Activated CD4-positive, alpha-beta T cell treated with anti-CD3 and anti-CD28 coated beads for 4 hours (primary cell): Measurements from ENCODE around the gene CCDC186.

Experiments used
- DNase-seq, 2 donors: peaks; one replicate each; pipeline ENCODE4 v3.0.0-alpha.2; 2020

The CCDC186 gene

GRCh38 chr10:114173921-114174694 lies at the start of gene CCDC186:
Gene CCDC186, minus strand, starts transcription at chr10:114174203. Its CDS starts 10,935 bp downstream, at chr10:114163268.
- DNase-seq = peak; percentile 98 to 99

GRCh38 chr10:114223066-114223465 lies 49.1 kb upstream of the CCDC186 start:
- DNase-seq = no peak

- no peak for DNase-seq
Measured at GRCh38 chr10:114221235-114221634, 47.2 kb upstream of the CCDC186 start.

- DNase-seq = no peak
Measured at GRCh38 chr10:114220281-114220680, 46.3 kb upstream of the CCDC186 start.

- no peak for DNase-seq
Measured at GRCh38 chr10:114215033-114215432, 41.0 kb upstream of the CCDC186 start.

- no peak for DNase-seq
Measured at GRCh38 chr10:114212153-114212552, 38.1 kb upstream of the CCDC186 start.

GRCh38 chr10:114208351-114208750 lies 34.3 kb upstream of the CCDC186 start:
- DNase-seq = no peak

- DNase-seq = no peak
Measured at GRCh38 chr10:114207349-114207748, 33.3 kb upstream of the CCDC186 start.

GRCh38 chr10:114206902-114207301 lies 32.9 kb upstream of the CCDC186 start:
- no peak for DNase-seq

GRCh38 chr10:114202812-114203211 lies 28.8 kb upstream of the CCDC186 start:
- DNase-seq = no peak

GRCh38 chr10:114199239-114199638 lies 25.2 kb upstream of the CCDC186 start:
- no peak for DNase-seq

GRCh38 chr10:114195079-114195478 lies 21.1 kb upstream of the CCDC186 start:
- no peak for DNase-seq

- DNase-seq = no peak
Measured at GRCh38 chr10:114189700-114190099, 15.7 kb upstream of the CCDC186 start.

- no peak for DNase-seq
Measured at GRCh38 chr10:114188900-114189299, 14.9 kb upstream of the CCDC186 start.

- DNase-seq = no peak
Measured at GRCh38 chr10:114188001-114188400, 14.0 kb upstream of the CCDC186 start.

GRCh38 chr10:114184276-114184675 lies 10.3 kb upstream of the CCDC186 start:
- no peak for DNase-seq

- no peak for DNase-seq
Measured at GRCh38 chr10:114183563-114183962, 9.6 kb upstream of the CCDC186 start.

GRCh38 chr10:114181971-114182370 lies 8.0 kb upstream of the CCDC186 start:
- DNase-seq = no peak

- no peak for DNase-seq
Measured at GRCh38 chr10:114180937-114181336, 6.9 kb upstream of the CCDC186 start.

GRCh38 chr10:114179747-114180146 lies 5.7 kb upstream of the CCDC186 start:
- no peak for DNase-seq

- no peak for DNase-seq
Measured at GRCh38 chr10:114179148-114179547, 5.1 kb upstream of the CCDC186 start, which contains the start of gene TDRD1. Gene TDRD1, plus strand, starts transcription at chr10:114179353. Its CDS starts 8,479 bp downstream, at chr10:114187832.

- no peak for DNase-seq
Measured at GRCh38 chr10:114176511-114176910, 2.5 kb upstream of the CCDC186 start.

- no peak for DNase-seq
Measured at GRCh38 chr10:114175667-114176066, 1.7 kb upstream of the CCDC186 start.

GRCh38 chr10:114174695-114175188 lies 739 bp upstream of the CCDC186 start:
- no peak for DNase-seq

GRCh38 chr10:114173603-114173920 lies 441 bp downstream of the CCDC186 start:
- DNase-seq = no peak
